ENCODE results near the gene WNT9B. TPM values are rescaled to one million over a fixed set of nuclear protein-coding genes. Genes with fewer than 3 reads are reported as not detected.

Gene WNT9B
- total RNA-seq, 4 donors from 2014 or later, result not detected

DNA sequence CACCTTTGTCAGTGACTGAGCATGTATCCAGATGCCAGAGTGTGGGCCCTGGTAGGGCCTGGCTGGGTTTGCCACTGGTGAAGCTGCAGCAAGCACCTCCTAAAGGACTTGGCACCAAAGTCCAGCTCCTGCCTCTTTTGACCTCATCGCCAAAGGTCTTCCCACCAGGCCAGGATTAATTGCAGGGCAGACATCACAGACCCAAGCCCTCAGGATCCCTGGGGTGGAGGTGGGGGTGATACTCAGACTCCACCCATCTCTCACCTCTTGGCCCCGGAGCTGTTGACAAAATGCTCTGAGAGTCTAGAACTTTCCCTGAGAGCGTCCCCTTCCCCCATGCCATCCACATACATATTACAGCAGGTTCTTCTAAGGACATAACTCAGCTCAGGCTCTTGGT lies 37.5 kb upstream of the WNT9B start:
- Histone ChIP-seq H3K4me3 (no peak overlapping the region), H3K27ac (no peak overlapping the region), H3K9me3 (no peaks in the 10 kb centered on the region), H3K27me3 (peaks cover 68% of the 10 kb centered on the region), H3K36me3 (no peaks in the 10 kb centered on the region), H3K4me1 (peaks cover 5 to 10% (median 9%) of the 10 kb centered on the region in 4 donors)
- no peak for DNase-seq
- in situ Hi-C loops (cut with MboI; ENCODE audit: low pct_ligation_motif_present in 1 of 4, low pct_unique_long_range_greater_than_20kb in 1 of 4, low sequenced_read_pairs in 3 of 4), result no loop called here
- intact Hi-C loops (cut with DNase I; ENCODE audit: low total_unique reads), result no loop called here
- no peak for TF ChIP-seq POLR2AphosphoS5 (IDR thresholded peaks at IDR 0.05)
- TF ChIP-seq, protein P1, sequence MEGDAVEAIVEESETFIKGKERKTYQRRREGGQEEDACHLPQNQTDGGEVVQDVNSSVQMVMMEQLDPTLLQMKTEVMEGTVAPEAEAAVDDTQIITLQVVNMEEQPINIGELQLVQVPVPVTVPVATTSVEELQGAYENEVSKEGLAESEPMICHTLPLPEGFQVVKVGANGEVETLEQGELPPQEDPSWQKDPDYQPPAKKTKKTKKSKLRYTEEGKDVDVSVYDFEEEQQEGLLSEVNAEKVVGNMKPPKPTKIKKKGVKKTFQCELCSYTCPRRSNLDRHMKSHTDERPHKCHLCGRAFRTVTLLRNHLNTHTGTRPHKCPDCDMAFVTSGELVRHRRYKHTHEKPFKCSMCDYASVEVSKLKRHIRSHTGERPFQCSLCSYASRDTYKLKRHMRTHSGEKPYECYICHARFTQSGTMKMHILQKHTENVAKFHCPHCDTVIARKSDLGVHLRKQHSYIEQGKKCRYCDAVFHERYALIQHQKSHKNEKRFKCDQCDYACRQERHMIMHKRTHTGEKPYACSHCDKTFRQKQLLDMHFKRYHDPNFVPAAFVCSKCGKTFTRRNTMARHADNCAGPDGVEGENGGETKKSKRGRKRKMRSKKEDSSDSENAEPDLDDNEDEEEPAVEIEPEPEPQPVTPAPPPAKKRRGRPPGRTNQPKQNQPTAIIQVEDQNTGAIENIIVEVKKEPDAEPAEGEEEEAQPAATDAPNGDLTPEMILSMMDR (IDR thresholded peaks at IDR 0.05), result no peak
- no peak for TF ChIP-seq EP300 (IDR thresholded peaks at IDR 0.05; ENCODE audit: low read depth)
- no peak for TF ChIP-seq POLR2A (IDR thresholded peaks at IDR 0.05)
- WGBS, 2 donors (ENCODE audit: low coverage in 1 of 2), result 58 to 81% methylated on average over 2 to 3 of the region's 3 CpGs

DNA sequence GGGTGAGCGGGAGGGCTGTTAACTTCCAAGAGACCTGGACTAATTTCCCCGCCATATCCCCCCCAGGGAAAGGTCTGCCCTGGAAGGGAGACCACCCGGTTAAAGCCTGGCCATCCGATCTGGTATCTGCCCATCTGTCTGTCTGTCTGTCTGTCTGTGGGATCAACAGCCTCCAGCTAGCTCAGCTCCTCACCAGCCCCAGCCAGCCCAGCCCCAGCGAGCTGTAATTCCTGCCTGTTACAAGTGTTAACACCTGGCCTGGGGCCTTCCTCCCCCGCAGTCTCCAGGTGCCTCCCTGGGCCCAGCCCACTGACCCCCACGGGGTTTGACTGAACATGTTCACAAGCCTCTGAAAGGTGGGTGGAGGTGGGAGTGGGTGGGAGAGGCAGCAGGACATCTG lies 36.9 kb upstream of the WNT9B start:
- Histone ChIP-seq H3K9me3 (no peaks in the 10 kb centered on the region), H3K27ac (no peak overlapping the region), H3K27me3 (peaks cover 74% of the 10 kb centered on the region), H3K4me3 (no peak overlapping the region), H3K4me1 (peaks cover 10 to 16% (median 14%) of the 10 kb centered on the region in 4 donors), H3K36me3 (no peaks in the 10 kb centered on the region)
- intact Hi-C loops (cut with DNase I; ENCODE audit: low total_unique reads) (no loop called here), in situ Hi-C loops (cut with MboI; ENCODE audit: low pct_ligation_motif_present in 1 of 4, low pct_unique_long_range_greater_than_20kb in 1 of 4, low sequenced_read_pairs in 3 of 4) (no loop called here)
- DNase-seq, result no peak
- TF ChIP-seq POLR2AphosphoS5 (IDR thresholded peaks at IDR 0.05) (no peak), POLR2A (IDR thresholded peaks at IDR 0.05) (no peak), EP300 (IDR thresholded peaks at IDR 0.05; ENCODE audit: low read depth) (no peak)
- TF ChIP-seq, protein P1 (IDR thresholded peaks at IDR 0.05), result no peak
- 64 to 80% methylated on average over 2 to 6 of the region's 7 CpGs for WGBS, 2 donors (ENCODE audit: low coverage in 1 of 2)

DNA sequence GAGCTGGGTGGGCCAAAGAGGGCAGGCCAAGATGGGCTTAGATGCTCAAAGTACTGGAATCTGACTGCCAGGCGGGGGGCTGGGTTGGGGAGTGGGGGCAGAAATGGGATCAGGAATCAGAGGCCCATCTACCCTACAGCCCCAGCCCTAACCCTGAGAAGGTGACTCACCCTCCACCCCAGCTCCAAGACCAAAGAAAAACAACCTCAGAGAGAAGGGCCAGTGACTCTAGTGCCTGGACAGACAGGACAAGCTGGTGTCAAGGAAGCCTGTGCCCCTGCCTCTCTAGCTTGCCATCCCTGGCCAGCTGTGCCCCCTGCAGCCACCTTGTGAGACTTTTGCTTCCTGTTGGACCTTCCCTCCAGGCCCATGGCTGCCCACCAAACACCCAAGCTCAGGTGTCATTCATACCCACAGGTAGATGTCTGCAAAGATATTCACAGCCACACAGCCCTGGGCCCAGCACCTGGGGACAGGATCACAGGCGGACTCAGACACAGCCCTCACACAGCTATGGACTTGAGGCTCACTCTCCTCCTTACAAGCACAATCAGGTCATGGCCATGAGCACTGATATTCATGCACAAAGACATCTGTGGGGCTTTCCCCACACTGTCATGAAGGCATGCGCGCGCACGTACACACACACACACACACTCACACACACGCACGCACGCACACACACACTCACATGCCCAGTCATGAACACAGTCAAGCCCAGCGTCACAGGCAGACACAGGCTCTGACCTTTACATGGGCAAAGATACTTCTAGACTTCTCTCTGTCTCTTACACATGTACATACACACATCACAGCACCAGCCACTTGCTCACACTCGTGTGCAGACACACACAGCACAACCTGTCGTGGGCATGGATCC lies 35.7 kb upstream of the WNT9B start:
- Histone ChIP-seq H3K36me3 (no peaks in the 10 kb centered on the region), H3K27ac (no peak overlapping the region), H3K27me3 (peaks cover 86% of the 10 kb centered on the region), H3K4me1 (peaks cover 11 to 18% (median 17%) of the 10 kb centered on the region in 4 donors), H3K9me3 (no peaks in the 10 kb centered on the region), H3K4me3 (no peak overlapping the region)
- WGBS, 2 donors (ENCODE audit: low coverage in 1 of 2), result 71% methylated on average over 12 of the region's 12 CpGs; no CpG with 5 or more reads in 1 of the 2 donors
- TF ChIP-seq POLR2A (IDR thresholded peaks at IDR 0.05), result no peak
- TF ChIP-seq, protein P1 (IDR thresholded peaks at IDR 0.05), result no peak
- intact Hi-C loops (cut with DNase I; ENCODE audit: low total_unique reads), result no loop called here
- DNase-seq, result no peak
- in situ Hi-C loops (cut with MboI; ENCODE audit: low pct_ligation_motif_present in 1 of 4, low pct_unique_long_range_greater_than_20kb in 1 of 4, low sequenced_read_pairs in 3 of 4), result no loop called here

DNA sequence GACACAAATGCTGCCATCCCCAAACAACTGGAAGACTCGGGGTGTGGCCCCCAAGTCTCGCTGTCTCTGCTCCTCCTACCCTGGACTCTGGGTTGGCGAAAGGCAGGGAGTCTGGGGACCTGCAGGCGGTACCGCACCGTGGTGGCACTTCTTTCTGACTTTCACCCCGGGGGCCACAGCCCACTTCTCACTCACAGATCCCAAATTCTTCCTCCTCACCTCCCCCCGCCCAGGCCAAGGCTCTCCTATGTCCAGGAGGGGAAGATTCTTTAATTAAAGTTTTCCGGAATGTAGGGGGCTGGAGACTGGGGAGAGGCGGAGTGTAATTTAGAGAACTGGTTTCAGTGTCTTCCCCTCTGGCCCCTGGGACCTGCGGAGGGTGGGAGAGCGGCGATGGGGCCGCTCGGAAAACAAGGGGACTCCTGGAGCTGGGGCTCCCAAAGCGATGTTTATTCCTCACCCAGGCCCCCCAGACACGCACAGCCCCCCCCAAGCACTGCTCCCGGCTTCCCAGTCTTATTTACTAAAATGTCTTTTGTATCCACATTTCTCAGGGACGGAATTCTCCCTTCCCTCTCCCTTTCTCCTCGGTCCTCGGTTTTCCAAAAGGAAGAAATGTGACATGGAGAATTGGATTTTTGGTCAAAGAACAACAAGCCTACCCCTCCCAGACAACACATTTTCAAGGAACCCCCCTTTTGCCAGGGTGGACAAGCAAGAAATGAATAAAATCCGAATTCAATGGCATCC lies 34.1 kb upstream of the WNT9B start:
- WGBS, 2 donors (ENCODE audit: low coverage in 1 of 2), result 14 to 28% methylated on average over 6 to 22 of the region's 22 CpGs
- H3K36me3 ChIP-seq, result no peaks in the 10 kb centered on the region
- H3K4me1 ChIP-seq, result peaks cover 11 to 18% (median 17%) of the 10 kb centered on the region in 4 donors
- H3K27ac ChIP-seq, result no peak overlapping the region
- in situ Hi-C loops (cut with MboI; ENCODE audit: low pct_ligation_motif_present in 1 of 4, low pct_unique_long_range_greater_than_20kb in 1 of 4, low sequenced_read_pairs in 3 of 4) (no loop called here), intact Hi-C loops (cut with DNase I; ENCODE audit: low total_unique reads) (no loop called here)
- no peaks in the 10 kb centered on the region for H3K9me3 ChIP-seq
- peaks cover 98% of the 10 kb centered on the region for H3K27me3 ChIP-seq
- TF ChIP-seq POLR2A (IDR thresholded peaks at IDR 0.05) (no peak), EP300 (IDR thresholded peaks at IDR 0.05; ENCODE audit: low read depth) (no peak), POLR2AphosphoS5 (IDR thresholded peaks at IDR 0.05) (no peak)
- TF ChIP-seq, protein P1 (IDR thresholded peaks at IDR 0.05), result no peak
- no peak overlapping the region for H3K4me3 ChIP-seq
- no peak for DNase-seq
